Stimulated activated CD8-positive, alpha-beta memory T cell treated with anti-CD3 and anti-CD28 coated beads, Interleukin-7, amount 100 ng/mL, for 24 hours (primary cell): ENCODE measurements around the gene CYP26B1.

Source experiments
- DNase-seq: peaks from one replicate; pipeline ENCODE4 v3.0.0-alpha.2; 2020; ENCODE audit warnings: low read depth

Gene CYP26B1, protein sequence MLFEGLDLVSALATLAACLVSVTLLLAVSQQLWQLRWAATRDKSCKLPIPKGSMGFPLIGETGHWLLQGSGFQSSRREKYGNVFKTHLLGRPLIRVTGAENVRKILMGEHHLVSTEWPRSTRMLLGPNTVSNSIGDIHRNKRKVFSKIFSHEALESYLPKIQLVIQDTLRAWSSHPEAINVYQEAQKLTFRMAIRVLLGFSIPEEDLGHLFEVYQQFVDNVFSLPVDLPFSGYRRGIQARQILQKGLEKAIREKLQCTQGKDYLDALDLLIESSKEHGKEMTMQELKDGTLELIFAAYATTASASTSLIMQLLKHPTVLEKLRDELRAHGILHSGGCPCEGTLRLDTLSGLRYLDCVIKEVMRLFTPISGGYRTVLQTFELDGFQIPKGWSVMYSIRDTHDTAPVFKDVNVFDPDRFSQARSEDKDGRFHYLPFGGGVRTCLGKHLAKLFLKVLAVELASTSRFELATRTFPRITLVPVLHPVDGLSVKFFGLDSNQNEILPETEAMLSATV

GRCh38 chr2:72147303-72147971, at the start of gene CYP26B1:
Gene CYP26B1, minus strand, starts transcription at chr2:72147862. Its CDS starts 28 bp downstream, at chr2:72147834.
- DNase-seq, result no peak

GRCh38 chr2:72193723-72194122, 46.1 kb upstream of the CYP26B1 start:
- DNase-seq, result no peak

- DNase-seq, result no peak
Measured at GRCh38 chr2:72191441-72191840, 43.8 kb upstream of the CYP26B1 start.

DNA sequence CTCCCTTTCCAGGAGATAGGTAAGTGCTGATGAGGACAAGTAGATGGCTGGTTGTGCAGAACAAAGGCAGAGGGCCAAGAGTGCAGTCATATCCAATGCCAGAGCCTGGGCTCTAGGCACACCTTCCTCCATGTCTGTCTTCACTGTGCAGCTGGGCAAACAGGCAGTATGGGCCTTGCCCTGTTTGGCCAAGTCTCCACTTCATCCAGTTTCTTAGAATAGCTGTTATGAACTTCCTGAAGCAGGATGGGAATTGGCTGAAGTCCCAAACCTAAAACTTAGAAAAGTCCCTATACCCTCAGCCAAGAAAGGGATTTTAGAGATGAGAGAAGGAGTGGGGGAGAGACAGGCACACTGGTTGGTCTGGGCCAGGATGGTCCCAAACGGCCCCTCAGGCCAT, 37.5 kb upstream of the CYP26B1 start:
- no peak for DNase-seq

GRCh38 chr2:72183466-72183865, 35.8 kb upstream of the CYP26B1 start:
- no peak for DNase-seq

DNA sequence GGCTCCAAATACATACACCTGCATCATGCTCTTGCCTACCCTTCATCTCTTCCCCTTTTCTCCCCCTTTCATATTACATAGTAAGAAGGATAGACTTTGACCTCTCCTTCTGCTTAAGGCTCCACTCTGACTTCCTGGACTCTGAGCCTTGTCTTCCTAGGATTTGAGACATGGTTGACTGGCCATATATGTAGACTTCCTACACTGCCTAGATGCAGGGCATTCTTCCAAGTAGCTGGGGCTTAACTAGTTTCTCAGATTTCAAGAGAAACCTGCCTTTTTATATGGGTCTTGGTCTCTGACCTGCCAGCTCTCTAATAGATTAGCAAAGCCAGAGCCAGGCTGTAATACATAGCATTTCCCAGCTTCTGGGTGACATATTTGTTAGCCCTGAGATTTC, 35.4 kb upstream of the CYP26B1 start:
- no peak for DNase-seq

DNA sequence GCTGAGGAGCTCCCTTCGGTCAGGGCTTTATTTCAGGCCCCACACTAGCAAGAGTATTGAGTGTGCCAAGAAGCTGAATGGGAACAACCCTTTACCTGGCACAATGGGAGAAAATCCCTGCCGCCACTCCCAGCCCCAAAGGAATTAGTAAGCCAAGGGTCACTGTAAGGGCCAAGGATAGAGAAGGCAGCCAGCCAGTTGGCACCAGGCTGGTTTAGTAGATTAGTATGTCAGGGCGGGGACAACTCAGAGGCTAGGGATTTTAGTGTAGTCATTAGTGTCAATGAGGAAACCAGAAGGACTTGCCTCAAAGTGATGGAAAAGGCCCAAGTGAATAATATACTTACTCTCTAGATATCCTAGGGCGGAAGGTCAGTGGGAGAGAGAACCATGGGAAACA, 34.9 kb upstream of the CYP26B1 start:
- DNase-seq, result no peak

DNA sequence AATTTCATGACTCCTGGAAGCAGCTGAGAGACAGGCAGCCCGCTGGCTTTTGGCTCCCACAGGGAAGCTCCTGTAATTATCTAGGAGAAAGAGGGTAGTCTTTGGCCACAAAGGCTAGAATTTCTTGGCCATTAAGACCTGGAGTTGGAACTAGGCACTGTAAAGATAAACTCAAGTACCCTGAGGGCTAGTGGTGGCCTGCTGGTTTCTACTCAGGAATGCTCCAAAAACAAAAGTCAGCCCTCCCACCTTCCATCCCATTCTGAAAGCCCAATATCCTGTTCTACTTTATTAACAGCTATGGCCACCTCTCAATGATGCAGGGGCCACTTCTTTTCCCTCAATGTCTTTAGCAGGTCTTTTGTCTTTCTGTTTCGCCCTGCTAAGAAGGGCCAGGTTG, 34.0 kb upstream of the CYP26B1 start:
- no peak for DNase-seq

DNA sequence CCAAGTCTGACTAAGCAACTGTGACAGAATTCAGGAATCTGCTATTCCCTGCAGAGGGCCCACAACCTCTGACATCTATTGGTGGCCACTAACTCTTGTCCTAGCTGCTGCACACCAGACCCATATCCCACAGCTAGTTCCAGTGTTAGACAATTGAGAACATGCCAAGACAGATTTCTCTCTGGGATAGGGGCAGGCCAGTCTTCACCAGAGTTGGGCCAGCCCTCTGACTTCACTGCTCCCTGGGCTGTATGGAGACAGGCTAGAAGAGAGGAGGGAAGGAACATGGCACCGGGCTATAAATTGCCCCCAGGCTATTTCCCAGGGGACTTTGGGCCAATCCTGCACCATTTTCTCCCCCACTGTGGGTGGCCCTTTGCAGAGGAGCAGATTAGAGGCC, 32.7 kb upstream of the CYP26B1 start:
- DNase-seq, result no peak

DNA sequence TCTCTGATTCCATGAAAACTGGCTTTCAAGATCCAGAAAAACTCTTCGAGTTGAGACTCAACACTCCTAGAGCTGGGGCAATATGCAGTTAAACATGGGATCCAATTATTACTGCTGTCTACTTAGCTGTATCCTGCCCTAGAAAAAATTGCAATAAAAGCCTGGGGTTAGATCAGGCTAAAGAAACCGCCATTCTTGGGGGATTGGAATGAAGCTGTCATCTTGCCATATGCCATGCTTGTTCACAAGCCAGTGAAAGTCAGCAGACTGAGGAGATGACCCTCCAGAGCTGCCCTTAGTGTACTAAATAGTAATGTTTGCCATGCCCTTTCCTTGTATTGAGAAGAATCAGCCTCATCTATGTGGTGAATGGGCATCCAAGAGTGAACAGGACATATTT, 30.9 kb upstream of the CYP26B1 start:
- no peak for DNase-seq

DNA sequence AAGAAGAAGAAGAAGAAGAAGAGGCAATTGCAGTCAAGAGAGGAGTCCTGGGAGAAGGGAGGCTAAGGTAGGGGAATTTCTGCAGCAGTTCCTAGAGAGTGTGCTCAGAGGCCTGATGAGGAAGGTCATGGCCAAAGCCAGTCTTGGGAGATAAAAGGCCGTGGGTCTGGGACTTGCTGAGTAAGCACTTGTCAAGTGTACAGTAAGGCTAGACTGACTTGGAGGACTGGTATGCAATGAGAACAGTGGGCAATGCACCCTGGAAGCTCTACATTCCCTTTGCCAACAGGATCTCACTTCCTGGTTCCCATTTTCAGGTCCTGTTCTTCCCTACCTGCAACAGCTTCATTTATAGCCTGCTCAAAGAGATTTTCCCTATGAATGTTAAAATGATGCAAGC, 28.6 kb upstream of the CYP26B1 start:
- DNase-seq, result no peak

DNA sequence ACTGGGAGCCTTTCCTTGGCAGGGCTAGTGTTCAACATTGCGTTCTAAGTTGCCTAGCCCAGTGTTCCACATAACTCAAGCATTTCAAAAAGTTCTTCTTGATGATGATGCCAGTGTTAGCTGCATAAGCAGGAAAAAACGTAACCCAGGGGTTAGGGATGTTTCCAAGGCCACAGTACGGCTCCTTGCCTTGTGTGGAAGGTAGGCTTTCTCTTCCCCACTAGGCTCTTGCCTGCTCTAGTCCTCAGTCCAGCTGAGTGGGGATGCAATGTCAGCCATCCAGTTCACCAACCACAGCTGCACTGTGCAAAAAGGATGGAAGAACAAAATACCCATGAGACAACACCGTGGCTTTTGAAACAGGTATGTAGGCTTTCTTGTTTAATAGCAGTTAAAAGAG, 28.0 kb upstream of the CYP26B1 start:
- no peak for DNase-seq

DNA sequence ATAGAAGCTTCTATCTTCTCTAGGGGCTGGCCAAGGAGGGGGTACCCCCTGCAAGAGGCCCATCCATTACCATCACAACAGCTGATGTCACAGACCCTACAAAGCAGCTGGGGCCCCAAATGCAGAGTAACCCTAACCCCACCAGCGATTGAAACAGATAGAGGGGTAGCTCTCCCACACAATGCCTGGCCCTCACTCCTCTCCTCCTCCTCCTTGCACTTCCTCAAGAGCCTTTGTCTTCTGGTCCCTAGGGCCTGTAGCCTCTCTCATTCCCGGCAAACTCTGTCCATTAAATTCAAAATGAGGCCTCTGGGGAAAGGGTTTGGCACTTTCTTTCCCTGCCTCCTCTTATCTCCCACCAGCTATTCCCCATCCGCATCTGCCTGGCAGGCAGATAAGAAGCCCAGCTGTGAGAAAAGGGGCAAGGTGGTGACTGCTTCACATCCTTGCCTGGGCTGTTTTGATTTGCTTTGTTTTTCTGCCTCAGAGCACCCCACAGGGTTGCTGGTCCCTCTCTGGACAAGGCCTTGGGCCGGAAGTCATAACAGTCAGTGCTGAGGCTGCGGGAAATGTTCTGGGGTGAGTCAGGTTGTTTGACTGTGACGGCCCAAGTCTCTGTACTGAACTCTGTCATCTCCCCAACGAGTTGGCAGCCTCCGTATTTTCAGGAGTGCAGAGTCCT, 26.1 kb upstream of the CYP26B1 start:
- DNase-seq, result no peak

DNA sequence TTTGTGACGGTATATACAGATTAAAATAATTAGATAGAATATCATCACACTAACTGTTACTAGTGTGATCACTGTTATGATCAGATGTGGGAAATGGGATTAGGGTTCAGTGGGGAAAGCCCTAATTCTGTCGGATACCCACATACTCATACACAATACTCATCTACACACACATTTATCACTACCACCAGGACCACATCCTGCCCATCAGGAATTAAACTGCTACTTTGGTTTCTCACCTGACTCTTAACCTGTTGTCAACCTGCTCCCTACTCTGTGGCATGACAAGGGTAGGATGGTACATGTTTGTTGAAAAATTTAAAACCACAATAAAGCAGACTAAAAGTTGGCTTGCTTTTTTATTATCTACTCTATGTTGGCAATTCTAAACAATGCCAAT, 24.8 kb upstream of the CYP26B1 start:
- no peak for DNase-seq

DNA sequence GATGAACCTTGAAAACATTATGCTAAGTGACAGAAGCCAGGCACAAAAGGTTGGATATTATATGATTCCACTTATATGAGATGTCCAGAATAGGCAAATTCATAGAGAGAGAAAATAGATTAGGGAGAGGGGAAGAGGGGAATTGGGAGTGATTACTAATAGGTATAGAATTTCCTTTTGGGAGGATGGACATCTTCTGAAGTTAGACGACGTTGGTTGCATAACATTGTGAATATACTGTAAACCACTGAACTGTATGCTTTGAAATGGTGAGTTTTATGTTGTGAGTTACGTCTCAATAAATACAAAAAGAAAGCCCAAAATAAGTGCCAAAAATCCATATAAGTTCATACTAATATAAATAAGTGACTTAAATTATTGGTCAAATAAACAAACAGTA, 18.6 kb upstream of the CYP26B1 start:
- no peak for DNase-seq

DNA sequence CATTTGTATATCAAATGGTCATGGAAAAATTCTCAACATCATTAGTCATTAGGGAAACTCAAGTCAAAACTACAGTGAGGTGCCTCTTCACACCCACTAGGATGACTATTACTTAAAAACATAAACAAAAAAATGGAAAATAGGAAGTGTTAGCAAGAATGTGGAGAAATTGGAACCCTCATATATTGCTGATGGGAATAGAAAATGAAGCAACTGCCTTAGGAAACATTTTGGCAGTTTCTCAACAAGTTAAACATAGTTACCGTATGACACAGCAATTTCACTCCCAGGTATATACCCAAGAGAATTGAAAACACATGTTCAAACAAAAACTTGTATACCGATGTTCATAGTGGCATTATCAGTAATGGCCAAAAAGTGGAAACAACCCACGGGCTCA, 18.1 kb upstream of the CYP26B1 start:
- DNase-seq, result no peak

DNA sequence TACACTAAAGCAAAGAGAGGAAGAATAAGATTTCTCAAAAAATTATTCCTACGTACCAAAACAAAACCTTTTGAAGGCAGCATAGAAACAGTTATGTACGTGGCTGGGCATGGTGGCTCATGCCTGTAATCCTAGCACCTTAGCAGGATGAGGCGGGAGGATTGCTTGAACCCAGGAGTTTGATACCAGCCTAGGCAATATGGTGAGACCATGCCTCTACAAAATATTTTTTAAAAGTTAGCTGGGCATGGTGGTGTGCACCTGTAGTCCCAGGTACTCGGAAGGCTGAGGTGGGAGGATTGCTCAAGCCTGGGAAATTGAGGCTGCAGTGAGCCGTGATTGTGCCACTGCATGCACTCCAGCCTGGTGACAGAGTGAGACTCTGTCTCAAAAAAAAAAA, 14.9 kb upstream of the CYP26B1 start:
- DNase-seq, result no peak

- DNase-seq, result no peak
Measured at GRCh38 chr2:72159211-72159993, 11.7 kb upstream of the CYP26B1 start.

DNA sequence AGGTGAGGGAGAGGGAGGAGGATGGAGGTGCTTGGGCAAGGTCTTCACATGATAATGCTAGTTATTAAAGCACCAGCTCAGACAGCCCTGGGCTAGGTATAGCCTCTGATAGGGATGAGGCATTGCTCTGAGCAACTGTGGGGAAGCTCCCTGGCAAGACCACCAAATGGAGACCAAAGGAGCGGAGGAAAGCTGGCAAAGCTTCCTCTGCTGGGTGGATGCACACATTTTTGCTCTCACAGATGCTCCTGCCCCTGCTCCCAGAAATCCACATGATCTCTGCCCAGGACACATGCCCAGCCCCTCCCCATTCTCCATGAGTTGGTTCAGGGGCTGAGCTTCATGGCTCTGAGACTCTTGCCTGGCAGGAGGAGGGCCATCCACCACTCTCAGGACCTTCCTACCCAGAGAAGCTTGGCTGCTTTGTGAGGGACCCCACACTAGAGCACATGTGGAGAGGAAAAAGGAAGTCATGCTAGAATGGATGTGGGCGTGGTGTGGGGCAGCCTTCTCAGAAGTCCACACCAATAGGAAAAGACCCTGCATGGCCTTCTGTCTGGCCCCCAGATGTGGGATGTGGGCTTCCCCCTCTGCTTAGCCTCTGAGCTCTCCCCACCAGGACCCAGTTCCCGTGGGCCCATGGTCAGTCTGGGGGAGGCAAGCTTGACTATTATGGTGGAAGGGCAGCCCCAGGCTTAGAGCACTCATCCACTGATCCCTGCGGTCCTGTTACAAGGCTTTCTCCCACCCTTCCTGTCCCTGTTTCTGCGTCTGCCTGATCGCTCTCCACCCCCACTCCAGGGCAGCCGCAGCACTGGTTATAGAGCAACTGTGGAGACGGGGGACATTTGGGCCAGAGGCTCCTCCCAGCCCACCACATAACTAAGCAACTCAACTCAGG, 10.5 kb upstream of the CYP26B1 start:
- DNase-seq, result no peak

DNA sequence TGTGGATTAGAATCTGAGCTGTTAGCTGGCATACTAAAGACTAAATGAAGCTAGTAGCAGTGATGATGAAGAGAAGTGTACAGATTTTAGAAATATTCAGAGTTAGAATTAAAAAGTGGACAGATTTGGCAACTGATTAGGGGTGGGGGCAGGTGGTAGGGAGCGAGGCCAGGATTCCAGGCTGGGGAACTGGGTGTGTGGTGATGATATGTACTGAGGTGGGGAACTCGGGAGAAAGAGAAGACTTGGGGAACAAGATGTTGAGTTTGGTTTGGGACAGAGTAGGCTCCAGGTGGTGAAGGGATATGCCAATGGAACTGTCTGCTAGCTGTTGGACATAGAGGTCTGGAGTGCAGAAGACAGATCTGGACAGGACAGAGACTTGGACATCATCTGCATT, 9.2 kb upstream of the CYP26B1 start:
- DNase-seq, result no peak

DNA sequence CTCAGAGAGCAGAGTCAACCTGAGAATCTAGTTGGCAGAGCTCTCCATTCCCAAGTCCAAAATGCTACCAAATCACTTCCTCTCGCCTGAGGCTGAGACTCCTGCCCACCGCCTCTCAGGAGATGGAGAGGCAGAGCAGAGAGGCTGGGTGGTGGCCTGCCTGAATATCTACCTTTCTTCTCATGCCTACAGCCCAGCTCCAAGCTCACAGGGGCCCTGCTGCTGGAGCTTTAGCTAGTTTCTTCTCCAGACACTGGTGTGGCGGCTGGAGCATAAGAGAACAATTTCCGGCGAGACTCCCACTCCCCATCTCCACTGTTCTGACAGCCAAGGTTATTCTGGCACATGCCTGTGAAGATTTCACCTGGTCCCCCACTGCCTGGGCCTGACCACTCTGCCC, 8.1 kb upstream of the CYP26B1 start:
- DNase-seq, result no peak
